T1000 (cell line): ENCODE data around the gene LPCAT1.
"Not testable (repeated sequence)": the region's sequence is repeated elsewhere in the genome, so short reads cannot be mapped to it uniquely, and the experiment has no call there.

Experiments used
- DNase-seq: peaks from one replicate; lab custom pipeline; 2025; ENCODE audit warnings: mixed read lengths; lab: John Stamatoyannopoulos, UW

LPCAT1 gene

DNA sequence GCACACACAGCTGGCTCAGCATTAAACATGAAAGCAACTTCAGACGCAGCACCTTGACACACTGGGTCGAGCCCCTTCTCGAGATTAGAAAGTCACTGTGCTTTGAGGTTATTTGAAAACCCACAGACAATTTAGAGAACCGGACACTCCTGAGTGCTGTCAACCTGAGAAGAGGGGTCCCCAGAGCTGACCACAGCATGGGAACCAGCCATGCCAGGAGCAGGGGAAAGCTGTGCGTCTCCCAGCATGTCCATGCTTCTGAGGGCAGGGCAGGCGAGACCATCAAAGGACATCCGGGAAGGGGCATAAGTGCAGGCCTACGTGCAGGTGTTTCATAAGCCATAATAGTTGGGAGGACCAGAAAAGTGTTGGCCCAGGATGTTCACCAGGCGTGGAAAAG is 99.0 kb downstream of the LPCAT1 start:
- DNase-seq, result no peak

DNA sequence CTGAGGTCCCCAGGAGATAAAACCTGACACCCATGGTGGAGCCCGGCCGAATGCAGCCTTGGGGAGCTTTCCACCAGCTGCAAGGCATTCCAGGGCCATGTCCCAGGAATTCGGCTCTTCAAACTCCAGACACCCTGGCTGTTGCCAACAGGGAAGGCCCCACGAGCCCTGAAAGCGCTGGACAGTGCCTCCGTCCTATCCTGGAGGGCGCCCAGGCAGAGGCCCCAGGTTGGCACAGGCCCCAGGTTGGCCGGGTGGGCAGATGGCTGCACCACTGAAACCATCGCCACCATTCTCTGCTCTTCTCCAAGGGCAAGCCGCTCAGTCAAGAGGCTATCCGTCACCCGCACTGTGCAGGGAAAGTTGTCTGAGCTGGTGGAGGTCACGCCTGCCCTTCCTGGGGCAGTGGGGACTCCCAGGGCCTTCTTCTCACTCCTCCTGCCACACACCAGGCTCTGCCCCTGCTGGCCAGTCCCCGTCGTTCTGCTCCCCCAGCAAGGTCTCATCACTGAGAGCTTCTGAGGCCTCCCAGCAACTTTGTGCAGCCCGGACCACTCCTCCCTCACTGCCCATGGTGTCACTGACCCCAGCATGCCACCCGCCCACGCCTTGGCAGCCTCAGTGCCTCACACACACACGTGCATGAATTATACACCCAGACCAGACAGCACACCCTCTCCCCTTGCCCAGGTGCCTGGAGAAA is 99.7 kb downstream of the LPCAT1 start:
- no peak for DNase-seq

- not testable (repeated sequence) for DNase-seq
These were observed 101.2 kb downstream of the LPCAT1 start for GRCh38 chr5:1422522-1422921.

GRCh38 chr5:1421521-1422341 is 102.0 kb downstream of the LPCAT1 start:
- DNase-seq, result no peak

GRCh38 chr5:1420211-1421195 is 103.3 kb downstream of the LPCAT1 start:
- DNase-seq, result no peak

GRCh38 chr5:1419476-1420210 is 104.1 kb downstream of the LPCAT1 start:
- DNase-seq, result no peak

GRCh38 chr5:1418921-1419280 is 104.9 kb downstream of the LPCAT1 start:
- no peak for DNase-seq

GRCh38 chr5:1418238-1418920 is 105.4 kb downstream of the LPCAT1 start:
- no peak for DNase-seq

DNA sequence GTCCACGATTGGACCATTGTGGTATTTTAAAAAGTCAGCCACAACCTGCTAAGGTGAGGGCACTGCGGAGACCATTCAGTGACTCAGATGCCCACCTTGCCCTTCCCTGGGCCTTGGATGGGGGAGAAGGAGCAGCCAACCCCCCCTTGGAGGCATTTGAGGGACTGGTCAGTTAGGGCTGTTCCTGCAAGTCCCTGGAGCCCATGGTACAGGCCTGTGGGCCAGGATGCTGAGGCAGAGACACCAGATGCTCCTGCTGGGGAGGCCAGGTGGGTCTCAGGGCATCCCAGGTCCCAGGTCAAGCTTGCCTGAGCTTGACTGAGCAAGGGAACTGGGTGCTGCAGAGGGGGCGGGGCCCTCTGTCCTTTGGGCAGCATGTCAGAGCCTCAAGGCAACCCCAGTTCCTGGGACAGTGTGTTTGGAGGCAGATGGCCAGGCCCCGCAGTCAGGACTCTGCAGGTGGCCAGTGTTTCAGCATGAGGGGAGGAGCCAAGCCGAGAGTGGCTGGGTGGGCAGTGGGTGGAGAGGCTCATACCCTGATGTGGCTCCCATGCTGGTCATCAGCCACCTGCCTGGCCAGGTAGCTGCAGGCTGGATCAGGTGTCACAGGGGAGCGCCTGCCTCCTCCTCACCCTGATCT is 106.1 kb downstream of the LPCAT1 start:
- DNase-seq, result no peak

- no peak for DNase-seq
These were observed 106.8 kb downstream of the LPCAT1 start for GRCh38 chr5:1416856-1417469.

- no peak for DNase-seq
These were observed 108.0 kb downstream of the LPCAT1 start for GRCh38 chr5:1415626-1416360.

- DNase-seq, result no peak
These were observed 108.7 kb downstream of the LPCAT1 start for GRCh38 chr5:1415059-1415425.

GRCh38 chr5:1414311-1415058 is 109.3 kb downstream of the LPCAT1 start:
- DNase-seq, result no peak

- DNase-seq, result no peak
These were observed 110.0 kb downstream of the LPCAT1 start for GRCh38 chr5:1413611-1414241.

- no peak for DNase-seq
These were observed 110.5 kb downstream of the LPCAT1 start for GRCh38 chr5:1413211-1413610.

- DNase-seq, result no peak
These were observed 111.1 kb downstream of the LPCAT1 start for GRCh38 chr5:1412621-1413020.

- DNase-seq, result no peak
These were observed 111.6 kb downstream of the LPCAT1 start for GRCh38 chr5:1412163-1412562.
